ENCODE results near the gene SOX30.

SOX30 gene

GRCh38 chr5:157593052-157593757 lies 59.0 kb downstream of the SOX30 start:
- DNase-seq (ENCODE audit: low spot score), result no peak
- TF ChIP-seq CTCF (IDR thresholded peaks at IDR 0.05; ENCODE audit: extremely low read depth, insufficient read depth, missing control alignments), result no peak
- in situ Hi-C loops (cut with MboI; ENCODE audit: low pct_unique_long_range_greater_than_20kb, low sequenced_read_pairs, unreplicated experiment), result loop anchor here (10.0 kb wide), 1 partner anchor 88 kb away; no protein-coding TSS in a partner anchor

GRCh38 chr5:157592594-157592993 lies 59.6 kb downstream of the SOX30 start:
- no peak for DNase-seq (ENCODE audit: low spot score)
- TF ChIP-seq CTCF (IDR thresholded peaks at IDR 0.05; ENCODE audit: extremely low read depth, insufficient read depth, missing control alignments), result no peak
- in situ Hi-C loops (cut with MboI; ENCODE audit: low pct_unique_long_range_greater_than_20kb, low sequenced_read_pairs, unreplicated experiment), result loop anchor here (10.0 kb wide), 1 partner anchor 88 kb away; no protein-coding TSS in a partner anchor

- in situ Hi-C loops (cut with MboI; ENCODE audit: low pct_unique_long_range_greater_than_20kb, low sequenced_read_pairs, unreplicated experiment), result loop anchor here (10.0 kb wide), 1 partner anchor 86 kb away; no protein-coding TSS in a partner anchor
- no peak for TF ChIP-seq CTCF (IDR thresholded peaks at IDR 0.05; ENCODE audit: extremely low read depth, insufficient read depth, missing control alignments)
- DNase-seq (ENCODE audit: low spot score), result no peak
These were observed 61.8 kb downstream of the SOX30 start for GRCh38 chr5:157590478-157590877.

- in situ Hi-C loops (cut with MboI; ENCODE audit: low pct_unique_long_range_greater_than_20kb, low sequenced_read_pairs, unreplicated experiment), result no loop called here
- TF ChIP-seq CTCF (IDR thresholded peaks at IDR 0.05; ENCODE audit: extremely low read depth, insufficient read depth, missing control alignments), result no peak
- DNase-seq (ENCODE audit: low spot score), result no peak
These were observed 67.6 kb downstream of the SOX30 start for GRCh38 chr5:157584628-157585027.

GRCh38 chr5:157582731-157583620 lies 69.3 kb downstream of the SOX30 start:
- TF ChIP-seq CTCF (IDR thresholded peaks at IDR 0.05; ENCODE audit: extremely low read depth, insufficient read depth, missing control alignments), result peak; percentile 18
- DNase-seq (ENCODE audit: low spot score), result no peak
- in situ Hi-C loops (cut with MboI; ENCODE audit: low pct_unique_long_range_greater_than_20kb, low sequenced_read_pairs, unreplicated experiment), result no loop called here

GRCh38 chr5:157581901-157582300 lies 70.3 kb downstream of the SOX30 start:
- DNase-seq (ENCODE audit: low spot score), result no peak
- in situ Hi-C loops (cut with MboI; ENCODE audit: low pct_unique_long_range_greater_than_20kb, low sequenced_read_pairs, unreplicated experiment), result no loop called here
- no peak for TF ChIP-seq CTCF (IDR thresholded peaks at IDR 0.05; ENCODE audit: extremely low read depth, insufficient read depth, missing control alignments)

Data from GM13977 (cell line).